Upper lobe of right lung (tissue), 1 donor: ENCODE measurements around the gene ARPC1B. TPM values are rescaled to one million over a fixed set of nuclear protein-coding genes. Genes with fewer than 3 reads are reported as not detected.

Experiments
- ATAC-seq: fragments of 200-7000 bp; cut with Tn5 transposase; one replicate; pipeline ENCODE4 v1.9.1; 2020; ENCODE audit warnings: mild to moderate bottlenecking, moderate library complexity
- DNase-seq: peaks from one replicate; pipeline ENCODE4 v3.0.0-alpha.2; 2020
- H3K27ac ChIP-seq: fragments of 200-600 bp; one replicate; pipeline ENCODE4 v1.8.0; 2022
- H3K27me3 ChIP-seq: fragments of 200-600 bp; one replicate; pipeline ENCODE4 v1.8.0; 2022; ENCODE audit warnings: mild to moderate bottlenecking
- H3K36me3 ChIP-seq: fragments of 200-600 bp; one replicate; pipeline ENCODE4 v1.8.0; 2022
- H3K4me1 ChIP-seq: fragments of 200-600 bp; one replicate; pipeline ENCODE4 v1.8.0; 2022
- H3K4me3 ChIP-seq: fragments of 200-600 bp; one replicate; pipeline ENCODE4 v1.8.0; 2022; ENCODE audit warnings: mild to moderate bottlenecking
- H3K9me3 ChIP-seq: fragments of 200-600 bp; one replicate; pipeline ENCODE4 v1.8.0; 2022
- intact Hi-C: fragments of 100-400 bp; cut with DNase I; formaldehyde crosslinking; loops from one replicate; pipeline ENCODE4 v1.11.0; 2022
- total RNA-seq: library from RNA; stranded (reverse); fragmentation: NEBNext Ultra II Directional; extraction: Animal tissue kit (Norgen Biotek cat#: 25700); gene quantifications from one replicate; pipeline ENCODE4 v1.2.1, GENCODE V29; 2021
- TF ChIP-seq, protein P1 (sequence below): fragments of 200-600 bp; IDR thresholded peaks from one replicate; pipeline ENCODE4 v1.8.0; 2022; ENCODE audit warnings: antibody characterized with exemption
- donor health status: DM: no; HTN: yes; CAD: no; lungs with severe emphysema.

ARPC1B gene
- total RNA-seq, 1 donor from 2014 or later, result 219 TPM

DNA sequence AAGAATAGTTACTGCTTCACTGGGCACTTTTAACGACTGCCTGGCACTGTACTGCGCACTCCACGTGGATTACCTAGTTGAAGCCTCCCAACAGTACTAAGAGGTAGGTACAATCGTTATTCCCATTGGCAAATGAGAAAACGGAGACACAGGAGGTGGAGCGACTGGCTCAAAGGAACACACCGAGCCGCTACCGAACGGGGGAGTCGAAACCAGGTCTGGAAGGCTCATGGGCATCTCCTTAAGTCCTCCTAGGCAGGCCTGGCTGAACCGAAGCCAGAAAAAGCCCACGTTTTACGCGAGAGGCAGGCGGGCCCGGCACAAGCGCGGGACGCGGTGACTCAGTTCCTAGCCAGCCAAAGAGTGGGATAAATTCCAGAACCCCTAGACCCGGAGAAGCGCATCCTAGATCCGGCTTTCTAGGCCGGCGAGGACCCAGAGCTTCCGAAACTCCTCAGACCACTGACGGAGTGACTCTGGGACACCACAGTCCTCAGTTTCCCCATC lies 33.4 kb downstream of the ARPC1B start:
- peaks cover 38% of the 10 kb centered on the region for H3K36me3 ChIP-seq
- no peaks in the 10 kb centered on the region for H3K27me3 ChIP-seq
- TF ChIP-seq, protein P1, sequence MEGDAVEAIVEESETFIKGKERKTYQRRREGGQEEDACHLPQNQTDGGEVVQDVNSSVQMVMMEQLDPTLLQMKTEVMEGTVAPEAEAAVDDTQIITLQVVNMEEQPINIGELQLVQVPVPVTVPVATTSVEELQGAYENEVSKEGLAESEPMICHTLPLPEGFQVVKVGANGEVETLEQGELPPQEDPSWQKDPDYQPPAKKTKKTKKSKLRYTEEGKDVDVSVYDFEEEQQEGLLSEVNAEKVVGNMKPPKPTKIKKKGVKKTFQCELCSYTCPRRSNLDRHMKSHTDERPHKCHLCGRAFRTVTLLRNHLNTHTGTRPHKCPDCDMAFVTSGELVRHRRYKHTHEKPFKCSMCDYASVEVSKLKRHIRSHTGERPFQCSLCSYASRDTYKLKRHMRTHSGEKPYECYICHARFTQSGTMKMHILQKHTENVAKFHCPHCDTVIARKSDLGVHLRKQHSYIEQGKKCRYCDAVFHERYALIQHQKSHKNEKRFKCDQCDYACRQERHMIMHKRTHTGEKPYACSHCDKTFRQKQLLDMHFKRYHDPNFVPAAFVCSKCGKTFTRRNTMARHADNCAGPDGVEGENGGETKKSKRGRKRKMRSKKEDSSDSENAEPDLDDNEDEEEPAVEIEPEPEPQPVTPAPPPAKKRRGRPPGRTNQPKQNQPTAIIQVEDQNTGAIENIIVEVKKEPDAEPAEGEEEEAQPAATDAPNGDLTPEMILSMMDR, result no peak
- DNase-seq (no peak), ATAC-seq (peak; percentile 6)
- peak overlapping the region; percentile 100 for H3K4me3 ChIP-seq
- intact Hi-C loops, result no loop called here
- peak overlapping the region; percentile 99 for H3K27ac ChIP-seq
- H3K9me3 ChIP-seq, result no peaks in the 10 kb centered on the region
- peaks cover 43% of the 10 kb centered on the region for H3K4me1 ChIP-seq

DNA sequence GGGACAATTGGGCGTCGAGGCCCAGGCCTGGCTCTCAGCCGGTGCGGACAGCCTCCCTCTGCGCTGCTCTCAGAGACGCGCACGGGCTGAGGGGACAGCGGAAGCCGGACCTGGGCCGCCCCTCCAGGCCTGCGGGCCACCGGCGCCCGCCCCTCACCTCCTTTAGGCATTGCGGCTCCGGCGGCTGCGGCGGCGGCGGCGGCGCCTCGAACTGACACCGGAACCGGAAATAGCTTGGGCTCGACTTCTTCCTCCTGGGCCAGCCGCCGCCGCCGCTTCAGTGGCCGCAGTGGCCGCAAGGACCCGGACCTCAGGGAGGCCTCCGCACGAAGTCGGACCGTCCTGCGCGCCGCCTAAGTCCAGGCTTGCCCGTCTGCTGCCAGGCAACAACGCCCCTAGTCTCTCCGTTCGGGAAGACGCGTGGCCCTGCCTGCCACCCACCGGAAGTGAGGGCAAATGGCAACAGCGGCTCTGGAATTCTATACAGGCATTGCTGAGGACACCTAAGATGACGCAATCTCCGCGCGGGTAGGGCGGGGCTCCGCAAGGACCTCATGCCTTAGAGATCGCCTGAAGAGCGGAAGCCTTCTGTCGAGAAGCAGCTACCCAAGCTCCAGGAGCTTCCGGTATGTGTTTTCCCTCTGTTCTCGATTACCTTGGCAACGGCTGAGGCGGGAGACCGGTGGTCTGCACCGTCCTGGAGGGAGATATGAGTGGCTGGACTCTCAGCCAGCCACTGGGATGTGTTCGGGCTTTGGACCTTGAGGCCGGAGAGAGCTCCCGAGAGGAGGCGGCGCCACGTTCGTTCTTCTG lies 34.1 kb downstream of the ARPC1B start, which contains the start of the genes BUD31 and PDAP1:
Gene BUD31 (plus strand): TSS at position 591 of the 813 bp plus-strand sequence. CDS start 2,124 bp downstream, outside the sequence.
Gene PDAP1 (minus strand): TSS at position 219 of the 813 bp plus-strand sequence. CDS start 49 bp downstream, at position 170.
- Histone ChIP-seq H3K27me3 (no peaks in the 10 kb centered on the region), H3K4me3 (peak within 1 kb of the TSS; percentile 100), H3K9me3 (no peaks in the 10 kb centered on the region), H3K27ac (peak within 1 kb of the TSS; percentile 99), H3K4me1 (peaks cover 43% of the 10 kb centered on the region), H3K36me3 (peaks cover 38% of the 10 kb centered on the region)
- intact Hi-C loops, result no loop called here
- peak; percentile 97 for DNase-seq
- TF ChIP-seq, protein P1, result peak; percentile 22
- peak; percentile 96 for ATAC-seq

DNA sequence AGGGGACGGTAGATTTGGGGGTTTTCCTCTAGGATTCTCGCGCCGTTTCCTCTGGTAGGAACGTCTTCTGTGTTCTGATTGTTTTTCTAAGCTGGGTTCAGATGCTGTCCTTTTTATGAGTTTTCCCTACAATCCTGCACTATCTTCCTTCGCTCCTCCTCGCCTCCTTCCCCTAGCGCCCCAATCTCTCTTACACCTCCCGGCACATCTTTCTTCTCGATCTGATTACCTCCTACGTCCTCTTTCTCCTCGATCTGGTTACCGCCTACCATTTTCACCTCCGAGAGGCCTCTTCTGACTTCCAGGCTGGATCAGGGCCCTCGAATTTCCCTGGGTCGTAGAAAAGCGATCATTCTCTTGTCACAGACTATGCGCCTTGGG lies 34.7 kb downstream of the ARPC1B start:
- Histone ChIP-seq H3K36me3 (peaks cover 41% of the 10 kb centered on the region), H3K9me3 (no peaks in the 10 kb centered on the region), H3K27ac (peak overlapping the region; percentile 99), H3K4me3 (peak overlapping the region; percentile 100), H3K27me3 (no peaks in the 10 kb centered on the region), H3K4me1 (peaks cover 43% of the 10 kb centered on the region)
- intact Hi-C loops, result no loop called here
- TF ChIP-seq, protein P1, result no peak
- ATAC-seq (no peak), DNase-seq (no peak)

DNA sequence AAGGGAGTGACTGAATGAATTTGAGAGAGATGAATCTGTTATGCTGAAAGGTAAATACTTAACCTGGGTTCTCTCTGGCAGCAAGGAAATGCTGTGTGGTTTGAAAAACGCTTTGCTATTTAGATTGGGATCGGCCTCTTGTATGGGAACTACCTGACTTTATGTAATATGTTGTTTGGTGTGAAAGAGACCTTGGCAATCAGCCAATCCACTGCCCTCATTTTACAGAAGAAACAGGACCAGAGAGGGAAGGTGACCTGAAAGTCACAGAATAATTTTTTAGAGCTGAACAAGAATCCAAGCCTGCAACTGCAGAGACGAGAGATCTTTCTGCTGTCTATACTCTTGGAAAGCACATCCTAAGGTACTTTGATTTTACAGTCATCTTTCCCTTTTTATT lies 35.3 kb downstream of the ARPC1B start:
- Histone ChIP-seq H3K9me3 (no peaks in the 10 kb centered on the region), H3K27ac (peak overlapping the region; percentile 99), H3K36me3 (peaks cover 47% of the 10 kb centered on the region), H3K27me3 (no peaks in the 10 kb centered on the region), H3K4me1 (peaks cover 36% of the 10 kb centered on the region), H3K4me3 (peak overlapping the region; percentile 100)
- ATAC-seq (no peak), DNase-seq (no peak)
- TF ChIP-seq, protein P1, result no peak
- intact Hi-C loops, result loop anchor here (10.0 kb wide), 1 partner anchor 45 kb away; no protein-coding TSS in a partner anchor

DNA sequence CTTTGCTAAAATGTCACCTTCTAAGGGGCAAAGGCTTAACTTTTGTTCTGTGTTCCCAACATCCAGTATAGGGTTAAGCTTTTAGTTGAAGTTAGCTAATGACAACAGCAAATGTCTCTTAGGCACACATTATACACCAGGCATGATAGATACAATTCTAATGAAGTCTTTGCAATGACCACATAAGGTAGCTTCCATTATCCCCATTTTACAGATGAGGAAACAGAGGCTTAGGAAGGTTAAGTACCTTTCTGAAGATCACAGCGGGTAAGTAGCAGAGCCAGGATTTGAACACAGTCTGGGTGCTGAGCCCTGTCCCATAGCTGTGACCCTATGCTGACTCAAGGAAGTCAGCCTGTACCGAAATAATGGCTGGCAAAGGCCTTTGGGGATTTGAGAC lies 36.1 kb downstream of the ARPC1B start:
- TF ChIP-seq, protein P1, result no peak
- H3K27me3 ChIP-seq, result no peaks in the 10 kb centered on the region
- H3K27ac ChIP-seq, result no peak overlapping the region
- ATAC-seq, result no peak
- no peaks in the 10 kb centered on the region for H3K9me3 ChIP-seq
- H3K4me1 ChIP-seq, result peaks cover 30% of the 10 kb centered on the region
- intact Hi-C loops, result loop anchor here (10.0 kb wide), 1 partner anchor 46 kb away; no protein-coding TSS in a partner anchor
- H3K36me3 ChIP-seq, result peaks cover 56% of the 10 kb centered on the region
- DNase-seq, result no peak
- H3K4me3 ChIP-seq, result no peak overlapping the region
